HG02588 (cell line): Measurements from ENCODE around the gene SLC35F5.
"Not testable (repeated sequence)": the region's sequence is repeated elsewhere in the genome, so short reads cannot be mapped to it uniquely, and the experiment has no call there.

Source experiments
- ATAC-seq: cut with Tn5 transposase; IDR thresholded peaks from one replicate; pipeline ENCODE4 v1.9.1; 2021; ENCODE audit warnings: mild to moderate bottlenecking, moderate library complexity; ENCODE audit not compliant: unreplicated experiment

The SLC35F5 gene

GRCh38 chr2:113756355-113757137 lies at the start of gene SLC35F5:
SLC35F5 (minus strand) TSS chr2:113756642; CDS start chr2:113756409, 233 bp downstream.
- peak; percentile 90 for ATAC-seq

GRCh38 chr2:113799375-113799774 lies 42.9 kb upstream of the SLC35F5 start:
- ATAC-seq, result no peak

- no peak for ATAC-seq
Measured at GRCh38 chr2:113797237-113797636, 40.8 kb upstream of the SLC35F5 start.

- ATAC-seq, result no peak
Measured at GRCh38 chr2:113796592-113797175, 40.2 kb upstream of the SLC35F5 start.

GRCh38 chr2:113795405-113795920 lies 39.0 kb upstream of the SLC35F5 start:
- no peak for ATAC-seq

GRCh38 chr2:113791697-113792590 lies 35.5 kb upstream of the SLC35F5 start:
- ATAC-seq, result peak; percentile 93

- no peak for ATAC-seq
Measured at GRCh38 chr2:113784823-113785744, 28.6 kb upstream of the SLC35F5 start.

GRCh38 chr2:113780472-113780871 lies 24.0 kb upstream of the SLC35F5 start:
- no peak for ATAC-seq

- ATAC-seq, result no peak
Measured at GRCh38 chr2:113777371-113777770, 20.9 kb upstream of the SLC35F5 start.

- ATAC-seq, result no peak
Measured at GRCh38 chr2:113776949-113777348, 20.5 kb upstream of the SLC35F5 start.

- not testable (repeated sequence) for ATAC-seq
Measured at GRCh38 chr2:113774616-113775015, 18.2 kb upstream of the SLC35F5 start.

- ATAC-seq, result no peak
Measured at GRCh38 chr2:113770929-113771328, 14.5 kb upstream of the SLC35F5 start.

GRCh38 chr2:113769555-113769954 lies 13.1 kb upstream of the SLC35F5 start:
- no peak for ATAC-seq

- ATAC-seq, result no peak
Measured at GRCh38 chr2:113768770-113769169, 12.3 kb upstream of the SLC35F5 start.

- ATAC-seq, result no peak
Measured at GRCh38 chr2:113767811-113768460, 11.5 kb upstream of the SLC35F5 start.

- no peak for ATAC-seq
Measured at GRCh38 chr2:113765276-113765675, 8.8 kb upstream of the SLC35F5 start.

GRCh38 chr2:113762377-113763118 lies 6.1 kb upstream of the SLC35F5 start:
- ATAC-seq, result no peak

GRCh38 chr2:113760400-113760799 lies 4.0 kb upstream of the SLC35F5 start:
- no peak for ATAC-seq

GRCh38 chr2:113757138-113757657 lies 756 bp upstream of the SLC35F5 start:
- ATAC-seq, result no peak
